ENCODE data around the gene LMNTD1. TPM values are rescaled to one million over a fixed set of nuclear protein-coding genes. Genes with fewer than 3 reads are reported as not detected.

Gene LMNTD1
- total and polyA plus RNA-seq, 2 of the 4 experiments (the other 2 are of a cell fraction), result 1.5 to 4.3 TPM

- no peaks in the 10 kb centered on the region for H3K27me3 ChIP-seq (ENCODE audit: control insufficient read depth, insufficient read depth, low read length)
- peak overlapping the region; percentile 85; the same call in 1 of the 2 replicates for H3K18ac ChIP-seq (ENCODE audit: low read depth, low read length)
- no peak overlapping the region for H2AK5ac ChIP-seq (ENCODE audit: low read depth, low read length)
- DNase-seq, result peak; percentile 38
- no peak overlapping the region for H4K5ac ChIP-seq (ENCODE audit: low read depth, low read length)
- intact Hi-C loops (cut with micrococcal nuclease) (no loop called here), dilution Hi-C loops (cut with HindIII; ENCODE audit: low sequenced_read_pairs, unreplicated experiment) (no loop called here), in situ Hi-C loops (cut with MboI; ENCODE audit: low sequenced_read_pairs) (no loop called here)
- peak overlapping the region; percentile 17 for H2BK5ac ChIP-seq (ENCODE audit: low read depth, low read length, poor library complexity, severe bottlenecking)
- H3K36me3 ChIP-seq (ENCODE audit: control insufficient read depth, insufficient read depth, low read length), result no peaks in the 10 kb centered on the region
- no peaks in the 10 kb centered on the region for H3K9me1 ChIP-seq (ENCODE audit: insufficient read depth, low read length)
- H2BK15ac ChIP-seq (ENCODE audit: low read depth, low read length), result no peak overlapping the region; the same call in 2 of the 3 replicates
- peak; percentile 27 for ATAC-seq (ENCODE audit: low read depth)
- no peak overlapping the region for H3K4me3 ChIP-seq (ENCODE audit: insufficient read depth, low read depth, low read length)
- H3K79me1 ChIP-seq (ENCODE audit: low read depth in 1 of 2, low read length in 2 of 2), result no peaks in the 10 kb centered on the region
- H4K91ac ChIP-seq (ENCODE audit: insufficient read depth, low read depth, low read length), result no peak overlapping the region
- WGBS, 2 experiments (ENCODE audit: extremely low coverage in 2 of 2, insufficient read length in 1 of 2), result no CpG with 5 or more reads among the region's 5 CpGs
- no peak overlapping the region for H3K23ac ChIP-seq (ENCODE audit: low read depth, low read length)
- ChIA-PET POLR2A (ENCODE audit: unreplicated experiment) (no interaction called here), CTCF (no interaction called here)
- no peaks in the 10 kb centered on the region for H3K9me3 ChIP-seq (ENCODE audit: control insufficient read depth, insufficient read depth, low read length)
- no peak overlapping the region for H2AK9ac ChIP-seq (replicated peaks; ENCODE audit: low read depth, low read length, poor library complexity)
- TF ChIP-seq CTCF (conservative IDR thresholded peaks at IDR 0.05; ENCODE audit: low read depth, low read length) (no peak), BHLHE40 (IDR thresholded peaks at IDR 0.05; ENCODE audit: low read depth, low read length) (no peak), ELK1 (IDR thresholded peaks at IDR 0.05; ENCODE audit: borderline replicate concordance, low read depth, low read length) (no peak), POLR2A (IDR thresholded peaks at IDR 0.05; ENCODE audit: low read depth, low read length) (no peak), SMC3 (IDR thresholded peaks at IDR 0.05; ENCODE audit: low read depth, low read length) (no peak), CHD1 (IDR thresholded peaks at IDR 0.05; ENCODE audit: low read depth, low read length) (no peak), USF2 (IDR thresholded peaks at IDR 0.05; ENCODE audit: low read depth, low read length) (no peak), FOS (IDR thresholded peaks at IDR 0.05; ENCODE audit: low read depth, low read length) (no peak), MAFK (IDR thresholded peaks at IDR 0.05; ENCODE audit: low read depth, low read length) (no peak), RCOR1 (IDR thresholded peaks at IDR 0.05; ENCODE audit: insufficient replicate concordance, low read length) (no peak), MAZ (IDR thresholded peaks at IDR 0.05; ENCODE audit: borderline replicate concordance, low read depth, low read length) (no peak), MXI1 (IDR thresholded peaks at IDR 0.05; ENCODE audit: borderline replicate concordance, low read depth, low read length) (no peak), CEBPB (IDR thresholded peaks at IDR 0.05; ENCODE audit: low read depth, low read length) (no peak), RAD21 (IDR thresholded peaks at IDR 0.05; ENCODE audit: low read length) (no peak), NFE2L2 (IDR thresholded peaks at IDR 0.05; ENCODE audit: low read depth, low read length) (no peak), RFX5 (IDR thresholded peaks at IDR 0.05; ENCODE audit: low read depth, low read length) (no peak)
- H3K4me1 ChIP-seq (ENCODE audit: control insufficient read depth, insufficient read depth, low read length), result peaks cover 2% of the 10 kb centered on the region; the same call in 1 of the 2 replicates
- H3K4me2 ChIP-seq (ENCODE audit: low read depth, low read length), result peak overlapping the region; percentile 52; the same call in 1 of the 2 replicates
- no peak overlapping the region for H2BK20ac ChIP-seq (ENCODE audit: low read depth, low read length)
- H4K20me1 ChIP-seq (ENCODE audit: insufficient read depth, low read length), result no peaks in the 10 kb centered on the region
- no peak overlapping the region; the same call in 1 of the 2 replicates for H3K27ac ChIP-seq (ENCODE audit: insufficient read depth, low read length)
- no TSS peak for BruUV-seq (replicated peaks)
- no peak overlapping the region; the same call in 1 of the 2 replicates for H3K4ac ChIP-seq (ENCODE audit: low read depth, low read length)
- no peak overlapping the region for H4K8ac ChIP-seq (ENCODE audit: low read depth in 2 of 2, low read length in 2 of 2)
- no peak overlapping the region for H3K9ac ChIP-seq (ENCODE audit: low read depth, low read length)
- H2BK120ac ChIP-seq (ENCODE audit: low read depth, low read length), result no peak overlapping the region
- H3K56ac ChIP-seq (ENCODE audit: extremely low read depth, insufficient read depth, low read length), result no peak overlapping the region
- H3K14ac ChIP-seq (replicated peaks; ENCODE audit: low read depth, low read length), result no peak overlapping the region
- H2AFZ ChIP-seq (replicated peaks; ENCODE audit: low read length, poor library complexity), result no peak overlapping the region
Measured at GRCh38 chr12:25496098-25496587, 56.9 kb downstream of the LMNTD1 start.

All from IMR-90 (cell line).